ENCODE data around the gene ZGPAT. TPM values are rescaled to one million over a fixed set of nuclear protein-coding genes. Genes with fewer than 3 reads are reported as not detected.

ZGPAT gene
- total and polyA plus RNA-seq, 2 of the 13 experiments (the other 11 are each of a cell fraction or from before 2014, with no cell fraction given): 23.0 to 41.9 TPM

- TF ChIP-seq TERF1 (CRISPR knock-in tag; IDR thresholded peaks at IDR 0.05) (no peak), ZNF670 (CRISPR knock-in tag; IDR thresholded peaks at IDR 0.05; ENCODE audit: borderline replicate concordance) (no peak), ZNF446 (CRISPR knock-in tag; IDR thresholded peaks at IDR 0.05) (no peak), MXD4 (CRISPR knock-in tag; IDR thresholded peaks at IDR 0.05) (0 out of 2 replicates have a peak, but pooled peaks have one; percentile 4), ZNF788 (CRISPR knock-in tag; IDR thresholded peaks at IDR 0.05; ENCODE audit: borderline replicate concordance) (0 out of 2 replicates have a peak, but pooled peaks have one; percentile 7), ELF4 (CRISPR knock-in tag; IDR thresholded peaks at IDR 0.05; ENCODE audit: borderline replicate concordance) (no peak), EZH2 (conservative IDR thresholded peaks at IDR 0.05; ENCODE audit: low read depth, low read length) (no peak), CEBPG (CRISPR knock-in tag; IDR thresholded peaks at IDR 0.05) (no peak), ZNF3 (CRISPR knock-in tag; IDR thresholded peaks at IDR 0.05) (no peak), ZNF850 (CRISPR knock-in tag; conservative IDR thresholded peaks at IDR 0.05) (no peak), ZNF777 (CRISPR knock-in tag; IDR thresholded peaks at IDR 0.05) (no peak), CAMTA2 (CRISPR knock-in tag; IDR thresholded peaks at IDR 0.05; ENCODE audit: borderline replicate concordance) (0 out of 2 replicates have a peak, but pooled peaks have one; percentile 8), ZNF235 (CRISPR knock-in tag; IDR thresholded peaks at IDR 0.05; ENCODE audit: borderline replicate concordance) (peak; percentile 8; the same call in 1 of the 2 replicates), ARID2 (CRISPR knock-in tag; IDR thresholded peaks at IDR 0.05; ENCODE audit: borderline replicate concordance) (no peak), ZNF138 (CRISPR knock-in tag; IDR thresholded peaks at IDR 0.05; ENCODE audit: low read depth) (no peak), REPIN1 (CRISPR knock-in tag; IDR thresholded peaks at IDR 0.05; ENCODE audit: borderline replicate concordance, low read depth) (peak; percentile 27; the same call in 1 of the 2 replicates), ZMYM3 (CRISPR knock-in tag; IDR thresholded peaks at IDR 0.05) (0 out of 2 replicates have a peak, but pooled peaks have one; percentile 6), ZNF557 (CRISPR knock-in tag; IDR thresholded peaks at IDR 0.05) (no peak), HNF4G (IDR thresholded peaks at IDR 0.05; ENCODE audit: borderline replicate concordance, low read depth, low read length) (0 out of 2 replicates have a peak, but pooled peaks have one; percentile 29), HNF4G (CRISPR knock-in tag; IDR thresholded peaks at IDR 0.05; ENCODE audit: borderline replicate concordance, low read depth) (no peak)
- TF ChIP-seq, protein P1, sequence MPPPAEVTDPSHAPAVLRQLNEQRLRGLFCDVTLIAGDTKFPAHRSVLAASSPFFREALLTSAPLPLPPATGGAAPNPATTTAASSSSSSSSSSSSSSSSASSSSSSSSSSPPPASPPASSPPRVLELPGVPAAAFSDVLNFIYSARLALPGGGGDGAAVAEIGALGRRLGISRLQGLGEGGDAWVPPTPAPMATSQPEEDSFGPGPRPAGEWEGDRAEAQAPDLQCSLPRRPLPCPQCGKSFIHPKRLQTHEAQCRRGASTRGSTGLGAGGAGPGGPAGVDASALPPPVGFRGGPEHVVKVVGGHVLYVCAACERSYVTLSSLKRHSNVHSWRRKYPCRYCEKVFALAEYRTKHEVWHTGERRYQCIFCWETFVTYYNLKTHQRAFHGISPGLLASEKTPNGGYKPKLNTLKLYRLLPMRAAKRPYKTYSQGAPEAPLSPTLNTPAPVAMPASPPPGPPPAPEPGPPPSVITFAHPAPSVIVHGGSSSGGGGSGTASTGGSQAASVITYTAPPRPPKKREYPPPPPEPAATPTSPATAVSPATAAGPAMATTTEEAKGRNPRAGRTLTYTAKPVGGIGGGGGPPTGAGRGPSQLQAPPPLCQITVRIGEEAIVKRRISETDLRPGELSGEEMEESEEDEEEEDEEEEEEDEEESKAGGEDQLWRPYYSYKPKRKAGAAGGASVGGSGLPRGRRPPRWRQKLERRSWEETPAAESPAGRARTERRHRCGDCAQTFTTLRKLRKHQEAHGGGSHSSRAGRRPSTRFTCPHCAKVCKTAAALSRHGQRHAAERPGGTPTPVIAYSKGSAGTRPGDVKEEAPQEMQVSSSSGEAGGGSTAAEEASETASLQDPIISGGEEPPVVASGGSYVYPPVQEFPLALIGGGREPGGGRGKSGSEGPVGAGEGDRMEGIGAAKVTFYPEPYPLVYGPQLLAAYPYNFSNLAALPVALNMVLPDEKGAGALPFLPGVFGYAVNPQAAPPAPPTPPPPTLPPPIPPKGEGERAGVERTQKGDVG (CRISPR knock-in tag; IDR thresholded peaks at IDR 0.05; ENCODE audit: borderline replicate concordance): no peak
- TF ChIP-seq, protein P2, sequence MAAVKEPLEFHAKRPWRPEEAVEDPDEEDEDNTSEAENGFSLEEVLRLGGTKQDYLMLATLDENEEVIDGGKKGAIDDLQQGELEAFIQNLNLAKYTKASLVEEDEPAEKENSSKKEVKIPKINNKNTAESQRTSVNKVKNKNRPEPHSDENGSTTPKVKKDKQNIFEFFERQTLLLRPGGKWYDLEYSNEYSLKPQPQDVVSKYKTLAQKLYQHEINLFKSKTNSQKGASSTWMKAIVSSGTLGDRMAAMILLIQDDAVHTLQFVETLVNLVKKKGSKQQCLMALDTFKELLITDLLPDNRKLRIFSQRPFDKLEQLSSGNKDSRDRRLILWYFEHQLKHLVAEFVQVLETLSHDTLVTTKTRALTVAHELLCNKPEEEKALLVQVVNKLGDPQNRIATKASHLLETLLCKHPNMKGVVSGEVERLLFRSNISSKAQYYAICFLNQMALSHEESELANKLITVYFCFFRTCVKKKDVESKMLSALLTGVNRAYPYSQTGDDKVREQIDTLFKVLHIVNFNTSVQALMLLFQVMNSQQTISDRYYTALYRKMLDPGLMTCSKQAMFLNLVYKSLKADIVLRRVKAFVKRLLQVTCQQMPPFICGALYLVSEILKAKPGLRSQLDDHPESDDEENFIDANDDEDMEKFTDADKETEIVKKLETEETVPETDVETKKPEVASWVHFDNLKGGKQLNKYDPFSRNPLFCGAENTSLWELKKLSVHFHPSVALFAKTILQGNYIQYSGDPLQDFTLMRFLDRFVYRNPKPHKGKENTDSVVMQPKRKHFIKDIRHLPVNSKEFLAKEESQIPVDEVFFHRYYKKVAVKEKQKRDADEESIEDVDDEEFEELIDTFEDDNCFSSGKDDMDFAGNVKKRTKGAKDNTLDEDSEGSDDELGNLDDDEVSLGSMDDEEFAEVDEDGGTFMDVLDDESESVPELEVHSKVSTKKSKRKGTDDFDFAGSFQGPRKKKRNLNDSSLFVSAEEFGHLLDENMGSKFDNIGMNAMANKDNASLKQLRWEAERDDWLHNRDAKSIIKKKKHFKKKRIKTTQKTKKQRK (IDR thresholded peaks at IDR 0.05; ENCODE audit: low read length): no peak
These were observed 38.3 kb downstream of the ZGPAT start (continued) for GRCh38 chr20:63745961-63746731.
